Stomach (tissue), 9 donors: ENCODE measurements around the gene UBL3. TPM values are rescaled to one million over a fixed set of nuclear protein-coding genes. Genes with fewer than 3 reads are reported as not detected.

Experiments
- DNase-seq, 2 donors: peaks; one replicate each; pipeline versions ENCODE4 v3.0.0 to v3.0.0-alpha.2; 2013 to 2019
- H3K27ac ChIP-seq, 5 donors: fragments of 200-600 bp in 4 of 5; sonication (generic) in 4 of 5; one replicate each; pipeline ENCODE4 v1.5.1; 2013 to 2019; ENCODE audit warnings: mild to moderate bottlenecking in 1 of 5, moderate library complexity in 1 of 5
- H3K27me3 ChIP-seq, 3 donors: fragments of 200-600 bp; sonication (generic); one replicate each; pipeline ENCODE4 v1.5.1; 2017 to 2019; ENCODE audit warnings: mixed run types in 1 of 3
- H3K36me3 ChIP-seq, 4 donors: fragments of 200-600 bp; sonication (generic); 1 replicate in 3 of 4; 2 replicates in 1 of 4; pipeline ENCODE4 v1.5.1; 2016 to 2019
- H3K4me1 ChIP-seq, 4 donors: fragments of 200-600 bp; sonication (generic); one replicate each; pipeline ENCODE4 v1.5.1; 2016 to 2019
- H3K4me3 ChIP-seq, 4 donors: fragments of 200-600 bp; sonication (generic) in 3 of 4; one replicate each; pipeline ENCODE4 v1.5.1; 2016 to 2019; ENCODE audit warnings: mild to moderate bottlenecking in 1 of 4
- H3K9me3 ChIP-seq, 4 donors: fragments of 200-600 bp; sonication (generic); one replicate each; pipeline ENCODE4 v1.5.1; 2016 to 2019
- EP300 ChIP-seq: sonication (generic); formaldehyde crosslinking; IDR thresholded peaks from one replicate; pipeline ENCODE4 v1.6.1; 2017; ENCODE audit warnings: antibody characterized with exemption
- POLR2A ChIP-seq, 4 donors: fragments of 450-650 bp; IDR thresholded peaks; one replicate each; pipeline ENCODE4 v1.6.1; 2016; ENCODE audit warnings: antibody characterized with exemption in 4 of 4, control low read depth in 2 of 4, mild to moderate bottlenecking in 1 of 4, moderate library complexity in 1 of 4
- POLR2AphosphoS5 ChIP-seq, 3 donors: sonication (generic); formaldehyde crosslinking; IDR thresholded peaks; one replicate each; pipeline ENCODE4 v1.6.1; 2016; ENCODE audit warnings: antibody characterized with exemption in 3 of 3
- WGBS, 5 donors: extraction: QIAGEN DNeasy Blood & Tissue Kit in 3 of 5; methylation state at CpG; one replicate each; pipeline versions ENCODE4 v1.1.5 to v1.1.7; 2013 to 2018; 5-methylcytosine and 5-hydroxymethylcytosine counted together
- intact Hi-C: fragments of 100-400 bp; cut with DNase I; formaldehyde crosslinking; loops from one replicate; pipeline ENCODE4 v1.15.1; 2023; ENCODE audit warnings: low total_unique reads
- polyA plus RNA-seq, 3 donors: library from polyadenylated mRNA; stranded (reverse); fragments of 200-250 nt; gene quantifications; one replicate each; pipeline ENCODE4 v1.2.3, GENCODE V29; 2013
- total RNA-seq, 5 donors: library from RNA; depleted of rRNA; stranded (reverse); fragments of >200 nt; gene quantifications; one replicate each; pipeline versions ENCODE4 v1.1.0 to v1.2.3, GENCODE V29; 2014 to 2016
- TF ChIP-seq, protein P1 (sequence below), 7 experiments: fragments of 450-650 bp in 4 of 7; fragments of 200-600 bp in 3 of 7; sonication (generic) in 3 of 7; IDR thresholded peaks; one replicate each; pipeline ENCODE4 v1.5.1; 2016 to 2019; ENCODE audit warnings: antibody characterized with exemption in 7 of 7, control low read depth in 2 of 7, mild to moderate bottlenecking in 1 of 7
- donor health status: healthy with polysubstance abuse.
- donor health status: Bipolar disorder and iron deficiency.
- donor health status: healthy.

Gene UBL3
- total and polyA plus RNA-seq, 8 donors: 21.5 to 115 (median 42.3) TPM

- Histone ChIP-seq H3K9me3 (no peaks in the 10 kb centered on the region), H3K27ac (no peak overlapping the region), H3K36me3 (peaks cover 5 to 49% (median 30%) of the 10 kb centered on the region in 4 donors), H3K27me3 (no peaks in the 10 kb centered on the region), H3K4me3 (no peak overlapping the region), H3K4me1 (peaks cover 0 to 23% (median 3%) of the 10 kb centered on the region in 4 donors)
- 25 to 44% (median 35%) methylated on average over 2 of the region's 2 CpGs for WGBS, 5 donors
- no peak for TF ChIP-seq EP300
- TF ChIP-seq, protein P1, sequence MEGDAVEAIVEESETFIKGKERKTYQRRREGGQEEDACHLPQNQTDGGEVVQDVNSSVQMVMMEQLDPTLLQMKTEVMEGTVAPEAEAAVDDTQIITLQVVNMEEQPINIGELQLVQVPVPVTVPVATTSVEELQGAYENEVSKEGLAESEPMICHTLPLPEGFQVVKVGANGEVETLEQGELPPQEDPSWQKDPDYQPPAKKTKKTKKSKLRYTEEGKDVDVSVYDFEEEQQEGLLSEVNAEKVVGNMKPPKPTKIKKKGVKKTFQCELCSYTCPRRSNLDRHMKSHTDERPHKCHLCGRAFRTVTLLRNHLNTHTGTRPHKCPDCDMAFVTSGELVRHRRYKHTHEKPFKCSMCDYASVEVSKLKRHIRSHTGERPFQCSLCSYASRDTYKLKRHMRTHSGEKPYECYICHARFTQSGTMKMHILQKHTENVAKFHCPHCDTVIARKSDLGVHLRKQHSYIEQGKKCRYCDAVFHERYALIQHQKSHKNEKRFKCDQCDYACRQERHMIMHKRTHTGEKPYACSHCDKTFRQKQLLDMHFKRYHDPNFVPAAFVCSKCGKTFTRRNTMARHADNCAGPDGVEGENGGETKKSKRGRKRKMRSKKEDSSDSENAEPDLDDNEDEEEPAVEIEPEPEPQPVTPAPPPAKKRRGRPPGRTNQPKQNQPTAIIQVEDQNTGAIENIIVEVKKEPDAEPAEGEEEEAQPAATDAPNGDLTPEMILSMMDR (IDR thresholded peaks at IDR 0.05): peak in 3 of 7 experiments; percentile 31 to 44 (median 39)
- peak in 1 of 2 donors; percentile 50 for DNase-seq
- intact Hi-C loops: no loop called here
These were observed 79.2 kb downstream of the UBL3 start for GRCh38 chr13:29771247-29771646.

DNA sequence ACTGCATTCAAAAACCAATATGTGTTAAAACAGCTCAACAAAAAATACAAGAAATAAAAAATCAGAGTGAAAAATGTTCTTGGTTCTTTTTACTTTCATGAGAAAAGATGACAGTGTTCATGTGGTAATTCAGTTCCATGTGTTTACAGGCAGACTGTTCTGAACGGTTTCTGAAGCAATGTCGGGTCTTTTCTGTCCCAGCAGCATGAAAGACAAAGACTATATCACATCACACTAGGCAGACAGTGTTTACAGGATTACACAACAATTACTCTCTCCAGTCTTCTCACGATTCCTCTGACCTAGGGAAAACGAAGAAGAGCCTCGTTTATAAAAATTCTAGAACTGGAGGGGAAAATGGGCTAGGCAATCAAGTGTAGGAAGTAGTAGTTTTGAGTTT, 83.4 kb downstream of the UBL3 start:
- no peaks in the 10 kb centered on the region for H3K27me3 ChIP-seq
- peaks cover 0 to 18% (median 4%) of the 10 kb centered on the region in 4 donors for H3K4me1 ChIP-seq
- 76 to 83% (median 80%) methylated on average over 5 of the region's 5 CpGs for WGBS, 5 donors
- no peak overlapping the region for H3K4me3 ChIP-seq
- DNase-seq: no peak
- TF ChIP-seq, protein P1 (IDR thresholded peaks at IDR 0.05): no peak
- TF ChIP-seq POLR2AphosphoS5 (IDR thresholded peaks at IDR 0.05) (no peak), POLR2A (IDR thresholded peaks at IDR 0.05) (no peak), EP300 (no peak)
- H3K27ac ChIP-seq: no peak overlapping the region
- intact Hi-C loops: loop anchor here (10.0 kb wide), 1 partner anchor 348 kb away; no protein-coding TSS in a partner anchor
- peaks cover 0 to 40% (median 30%) of the 10 kb centered on the region in 4 donors for H3K36me3 ChIP-seq
- H3K9me3 ChIP-seq: no peaks in the 10 kb centered on the region

DNA sequence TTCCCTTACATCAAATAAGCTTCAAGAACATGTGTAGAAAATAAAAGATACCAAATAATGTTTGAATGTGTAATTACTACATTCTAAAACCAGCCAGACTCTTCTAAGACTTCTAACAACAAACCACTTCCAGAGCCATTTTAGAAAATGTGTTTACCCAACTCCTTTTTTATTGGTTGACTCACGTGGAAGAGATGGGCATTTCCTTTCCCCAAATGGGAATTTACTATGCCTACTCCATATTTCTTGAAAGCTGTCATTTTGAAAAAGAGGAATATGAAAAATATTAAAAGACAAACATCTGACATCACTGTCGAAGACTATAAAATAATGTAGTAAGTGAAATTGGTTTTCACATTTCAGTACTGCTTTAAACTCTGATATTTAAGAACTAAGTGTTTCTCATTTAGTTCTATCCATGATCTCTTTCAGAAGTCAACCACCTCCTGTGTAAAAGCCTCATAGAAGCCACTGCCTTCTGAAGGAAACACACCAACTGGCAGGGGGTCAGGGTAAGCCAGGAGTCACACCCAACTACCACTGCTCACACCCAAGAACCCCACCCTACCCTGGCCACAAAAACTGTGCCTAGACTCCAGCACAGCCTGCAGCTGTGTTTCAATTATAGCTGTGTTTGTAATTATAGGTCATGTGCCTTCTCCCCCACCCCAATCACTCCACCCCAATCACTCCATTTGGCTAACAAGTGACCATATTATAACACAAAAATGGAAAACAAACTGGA, 86.8 kb downstream of the UBL3 start:
- DNase-seq: no peak
- Histone ChIP-seq H3K27me3 (no peaks in the 10 kb centered on the region), H3K36me3 (peaks cover 0 to 30% (median 20%) of the 10 kb centered on the region in 4 donors), H3K4me3 (no peak overlapping the region), H3K4me1 (peaks cover 0 to 12% (median 5%) of the 10 kb centered on the region in 4 donors), H3K27ac (no peak overlapping the region), H3K9me3 (no peaks in the 10 kb centered on the region)
- WGBS, 5 donors: 81 to 92% (median 89%) methylated on average over 2 of the region's 2 CpGs
- no peak for TF ChIP-seq POLR2AphosphoS5 (IDR thresholded peaks at IDR 0.05)
- TF ChIP-seq EP300: no peak
- TF ChIP-seq, protein P1 (IDR thresholded peaks at IDR 0.05): no peak
- no peak for TF ChIP-seq POLR2A (IDR thresholded peaks at IDR 0.05)
- intact Hi-C loops: loop anchor here (10.0 kb wide), 1 partner anchor 351 kb away; no protein-coding TSS in a partner anchor

DNA sequence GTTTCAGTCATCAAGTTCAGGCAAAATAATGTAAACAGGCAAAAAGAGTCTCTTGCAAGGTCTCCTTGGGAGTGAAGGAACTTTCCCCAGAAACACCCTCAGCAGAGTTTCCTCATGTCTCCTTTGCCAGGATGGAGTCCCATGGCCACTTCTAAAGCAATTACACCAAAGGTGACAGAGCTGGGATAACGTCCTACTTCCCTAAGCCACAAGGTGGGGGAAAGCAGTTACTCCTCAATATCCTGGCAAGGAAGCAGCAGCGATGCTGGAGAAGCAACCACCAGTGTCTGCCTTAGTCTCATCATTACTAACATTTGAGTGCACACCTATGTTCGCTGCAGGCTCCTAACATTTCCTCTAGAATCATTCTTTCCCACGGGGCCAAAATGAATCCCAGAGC, 88.6 kb downstream of the UBL3 start:
- intact Hi-C loops: loop anchor here (10.0 kb wide), 1 partner anchor 353 kb away; no protein-coding TSS in a partner anchor
- no peaks in the 10 kb centered on the region for H3K27me3 ChIP-seq
- H3K9me3 ChIP-seq: no peaks in the 10 kb centered on the region
- WGBS, 5 donors: 63 to 76% (median 73%) methylated on average over 4 of the region's 4 CpGs
- peaks cover 0 to 14% (median 5%) of the 10 kb centered on the region in 4 donors for H3K4me1 ChIP-seq
- TF ChIP-seq, protein P1 (IDR thresholded peaks at IDR 0.05): no peak
- TF ChIP-seq POLR2AphosphoS5 (IDR thresholded peaks at IDR 0.05) (no peak), POLR2A (IDR thresholded peaks at IDR 0.05) (no peak), EP300 (no peak)
- no peak overlapping the region for H3K27ac ChIP-seq
- DNase-seq: no peak
- H3K4me3 ChIP-seq: no peak overlapping the region
- H3K36me3 ChIP-seq: peaks cover 0 to 22% (median 13%) of the 10 kb centered on the region in 4 donors
